ENCODE results near the gene ACP7. TPM values are rescaled to one million over a fixed set of nuclear protein-coding genes. Genes with fewer than 3 reads are reported as not detected.

Gene ACP7
- total and polyA plus RNA-seq, 10 of the 15 experiments (the other 5 are each of a cell fraction or from before 2014, with no cell fraction given): not detected

- FAIRE-seq (no peak), ATAC-seq (no peak), DNase-seq (ENCODE audit: low read depth, low spot score) (no peak)
- BruUV-seq (replicated peaks): no TSS peak
- H3K9me3 ChIP-seq (replicated peaks; ENCODE audit: control insufficient read depth, insufficient read depth, low read length): no peaks in the 10 kb centered on the region
- no peaks in the 10 kb centered on the region for H4K20me1 ChIP-seq (ENCODE audit: control insufficient read depth, insufficient read depth)
- peaks cover 15% of the 10 kb centered on the region for H3K4me1 ChIP-seq (ENCODE audit: control insufficient read depth, insufficient read depth, low read length)
- WGBS (ENCODE audit: insufficient coverage, insufficient replicate concordance, low lambda C conversion rate, missing lambda C conversion rate): 72% methylated on average over 9 of the region's 9 CpGs
- H3K27ac ChIP-seq (ENCODE audit: control insufficient read depth, insufficient read depth): no peak overlapping the region
- H3K36me3 ChIP-seq (ENCODE audit: control insufficient read depth in 2 of 2, insufficient read depth in 2 of 2, low read length in 1 of 2): no peaks in the 10 kb centered on the region
- peak overlapping the region; percentile 59; the same call in 1 of the 2 replicates for H3K4me2 ChIP-seq (ENCODE audit: control insufficient read depth, insufficient read depth)
- SMC1A ChIA-PET (ENCODE audit: uncharacterized antibody, unreplicated experiment): no interaction called here
- no peak overlapping the region for H2AFZ ChIP-seq (ENCODE audit: control insufficient read depth, low read depth, low read length)
- POLR2A ChIA-PET: no interaction called here
- in situ Hi-C loops (cut with MboI): no loop called here
- H3K9ac ChIP-seq (ENCODE audit: control insufficient read depth, insufficient read depth, low read length): no peak overlapping the region
- H3K27me3 ChIP-seq (replicated peaks in 1 of 2; ENCODE audit: control insufficient read depth in 2 of 2, insufficient read depth in 2 of 2, low read length in 1 of 2): no peaks in the 10 kb centered on the region
- TF ChIP-seq, protein P1, sequence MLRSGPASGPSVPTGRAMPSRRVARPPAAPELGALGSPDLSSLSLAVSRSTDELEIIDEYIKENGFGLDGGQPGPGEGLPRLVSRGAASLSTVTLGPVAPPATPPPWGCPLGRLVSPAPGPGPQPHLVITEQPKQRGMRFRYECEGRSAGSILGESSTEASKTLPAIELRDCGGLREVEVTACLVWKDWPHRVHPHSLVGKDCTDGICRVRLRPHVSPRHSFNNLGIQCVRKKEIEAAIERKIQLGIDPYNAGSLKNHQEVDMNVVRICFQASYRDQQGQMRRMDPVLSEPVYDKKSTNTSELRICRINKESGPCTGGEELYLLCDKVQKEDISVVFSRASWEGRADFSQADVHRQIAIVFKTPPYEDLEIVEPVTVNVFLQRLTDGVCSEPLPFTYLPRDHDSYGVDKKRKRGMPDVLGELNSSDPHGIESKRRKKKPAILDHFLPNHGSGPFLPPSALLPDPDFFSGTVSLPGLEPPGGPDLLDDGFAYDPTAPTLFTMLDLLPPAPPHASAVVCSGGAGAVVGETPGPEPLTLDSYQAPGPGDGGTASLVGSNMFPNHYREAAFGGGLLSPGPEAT (IDR thresholded peaks at IDR 0.05; ENCODE audit: low read depth): no peak
- intact Hi-C loops (cut with micrococcal nuclease; ENCODE audit: unreplicated experiment): loop anchor here (10.0 kb wide), 1 partner anchor 407 kb away; the partner anchor contains the start of gene EID2B
- no peak overlapping the region for H3K4me3 ChIP-seq
- CTCF ChIA-PET: interaction anchor here (0.6 kb wide), 1 partner anchor 301 kb away, joined by 3 read pairs; no protein-coding TSS in a partner anchor
- RAD21 ChIA-PET (ENCODE audit: unreplicated experiment): no interaction called here
- peaks cover 15% of the 10 kb centered on the region for H3K79me2 ChIP-seq (ENCODE audit: control insufficient read depth, insufficient read depth, low read length)
These were observed 43.8 kb downstream of the ACP7 start for GRCh38 chr19:39127812-39128515.

DNA sequence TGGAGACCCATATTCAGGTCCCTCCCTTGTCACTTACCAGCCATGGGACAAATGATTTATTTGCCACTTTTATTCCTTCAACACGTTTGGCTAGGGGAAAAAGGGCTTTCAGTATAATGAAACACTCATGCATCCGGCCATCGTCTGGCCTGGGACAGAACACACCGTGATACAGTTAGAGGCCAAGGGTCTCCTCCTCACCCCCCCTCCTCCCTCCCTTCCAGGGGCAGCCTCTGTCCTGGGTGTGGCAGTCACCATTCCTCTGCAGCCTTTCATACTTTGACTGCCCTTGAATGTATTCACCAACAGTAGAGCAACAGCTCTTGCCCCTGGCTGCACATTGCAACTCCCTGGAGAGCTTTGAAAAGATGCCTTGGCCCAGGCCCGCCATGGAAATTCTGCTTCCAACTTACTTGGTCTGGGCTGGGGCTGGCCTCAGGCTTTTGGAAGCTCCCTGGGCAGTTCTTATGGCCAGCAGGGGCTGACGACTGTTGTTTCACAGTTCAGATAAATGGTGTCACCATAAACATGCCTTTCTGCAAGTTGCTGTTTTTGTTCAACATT is 44.4 kb downstream of the ACP7 start:
- FAIRE-seq: no peak
- no peak for ATAC-seq
- no peak overlapping the region for H3K27ac ChIP-seq (ENCODE audit: control insufficient read depth, insufficient read depth)
- ChIA-PET SMC1A (ENCODE audit: uncharacterized antibody, unreplicated experiment) (no interaction called here), RAD21 (ENCODE audit: unreplicated experiment) (no interaction called here), CTCF (interaction anchor here (0.5 kb wide), 1 partner anchor 199 kb away, joined by 3 read pairs; no protein-coding TSS in a partner anchor), POLR2A (interaction anchor here (0.8 kb wide), 1 partner anchor 111 kb away, joined by 5 read pairs; no protein-coding TSS in a partner anchor)
- no peak for DNase-seq (ENCODE audit: low read depth, low spot score)
- in situ Hi-C loops (cut with MboI) (no loop called here), intact Hi-C loops (cut with micrococcal nuclease; ENCODE audit: unreplicated experiment) (loop anchor here (10.0 kb wide), 1 partner anchor 406 kb away; the partner anchor contains the start of gene EID2B)
- H3K27me3 ChIP-seq (replicated peaks in 1 of 2; ENCODE audit: control insufficient read depth in 2 of 2, insufficient read depth in 2 of 2, low read length in 1 of 2): no peaks in the 10 kb centered on the region
- 82% methylated on average over 6 of the region's 6 CpGs for WGBS (ENCODE audit: insufficient coverage, insufficient replicate concordance, low lambda C conversion rate, missing lambda C conversion rate)
- no peak overlapping the region for H2AFZ ChIP-seq (ENCODE audit: control insufficient read depth, low read depth, low read length)
- H4K20me1 ChIP-seq (ENCODE audit: control insufficient read depth, insufficient read depth): no peaks in the 10 kb centered on the region
- peaks cover 15% of the 10 kb centered on the region for H3K79me2 ChIP-seq (ENCODE audit: control insufficient read depth, insufficient read depth, low read length)
- no TSS peak for BruUV-seq (replicated peaks)
- H3K9ac ChIP-seq (ENCODE audit: control insufficient read depth, insufficient read depth, low read length): no peak overlapping the region
- H3K4me3 ChIP-seq: no peak overlapping the region
- no peaks in the 10 kb centered on the region for H3K9me3 ChIP-seq (replicated peaks; ENCODE audit: control insufficient read depth, insufficient read depth, low read length)
- 0 out of 2 replicates have a peak overlapping the region, but pooled peaks have one; percentile 9 for H3K4me2 ChIP-seq (ENCODE audit: control insufficient read depth, insufficient read depth)
- no peaks in the 10 kb centered on the region for H3K36me3 ChIP-seq (ENCODE audit: control insufficient read depth in 2 of 2, insufficient read depth in 2 of 2, low read length in 1 of 2)
- peaks cover 15% of the 10 kb centered on the region for H3K4me1 ChIP-seq (ENCODE audit: control insufficient read depth, insufficient read depth, low read length)
- TF ChIP-seq EZH2 (IDR thresholded peaks at IDR 0.05; ENCODE audit: borderline replicate concordance, control insufficient read depth, low read depth, low read length) (no peak), FOXK2 (IDR thresholded peaks at IDR 0.05) (no peak), NRF1 (conservative IDR thresholded peaks at IDR 0.05; ENCODE audit: low read depth, low read length) (no peak), SMAD5 (IDR thresholded peaks at IDR 0.05; ENCODE audit: low read depth) (no peak), STAT1 (conservative IDR thresholded peaks at IDR 0.05) (no peak), BACH1 (IDR thresholded peaks at IDR 0.05; ENCODE audit: borderline replicate concordance) (no peak), ZNF24 (IDR thresholded peaks at IDR 0.05) (no peak), TAF1 (IDR thresholded peaks at IDR 0.05; ENCODE audit: borderline replicate concordance, low read depth, low read length) (no peak), HSF1 (IDR thresholded peaks at IDR 0.05; ENCODE audit: low read depth, low read length) (no peak), NR2C2 (IDR thresholded peaks at IDR 0.05; ENCODE audit: borderline replicate concordance, control insufficient read depth, insufficient read length, low read depth) (no peak), USF1 (IDR thresholded peaks at IDR 0.05; ENCODE audit: borderline replicate concordance, extremely low read length, insufficient read depth, low read depth, low read length) (no peak)
